ENCODE results near the gene ERCC6L.

The ERCC6L gene

GRCh38 chrX:72202792-72203401, 35.9 kb downstream of the ERCC6L start:
- H3K27ac ChIP-seq (ENCODE audit: low read depth, low read length): no peak overlapping the region
- H3K4me3 ChIP-seq (ENCODE audit: low read length): no peak overlapping the region
- peaks cover 22% of the 10 kb centered on the region for H3K36me3 ChIP-seq (ENCODE audit: control insufficient read depth, low read length)
- no peaks in the 10 kb centered on the region for H3K27me3 ChIP-seq (ENCODE audit: control insufficient read depth, low read length)
- TF ChIP-seq CTCF (IDR thresholded peaks at IDR 0.05; ENCODE audit: low read depth, low read length, poor library complexity, severe bottlenecking) (no peak), EZH2phosphoT487 (IDR thresholded peaks at IDR 0.05; ENCODE audit: borderline replicate concordance, low read length) (no peak)
- no peaks in the 10 kb centered on the region for H3K9me3 ChIP-seq (ENCODE audit: control insufficient read depth, insufficient read depth, low read length)
- no peaks in the 10 kb centered on the region for H3K4me1 ChIP-seq (ENCODE audit: control insufficient read depth, low read length)
- H3K79me2 ChIP-seq (ENCODE audit: control insufficient read depth, low read length): peaks cover 5% of the 10 kb centered on the region; the same call in 1 of the 2 replicates
- H4K20me1 ChIP-seq (ENCODE audit: control insufficient read depth, insufficient read depth, low read depth, low read length): no peaks in the 10 kb centered on the region
- no peak overlapping the region for H3K4me2 ChIP-seq (ENCODE audit: low read length)
- no peaks in the 10 kb centered on the region for H3F3A ChIP-seq (ENCODE audit: control insufficient read depth, insufficient read depth)
- no peaks in the 10 kb centered on the region for H3K9me2 ChIP-seq (replicated peaks; ENCODE audit: control insufficient read depth, low read length)

GRCh38 chrX:72201836-72202536, 36.8 kb downstream of the ERCC6L start:
- Histone ChIP-seq H3K4me1 (ENCODE audit: control insufficient read depth, low read length) (no peaks in the 10 kb centered on the region), H3K79me2 (ENCODE audit: control insufficient read depth, low read length) (peaks cover 1% of the 10 kb centered on the region; the same call in 1 of the 2 replicates), H3K9me2 (replicated peaks; ENCODE audit: control insufficient read depth, low read length) (no peaks in the 10 kb centered on the region), H3K9me3 (ENCODE audit: control insufficient read depth, insufficient read depth, low read length) (no peaks in the 10 kb centered on the region), H3K27me3 (ENCODE audit: control insufficient read depth, low read length) (no peaks in the 10 kb centered on the region), H3K4me2 (ENCODE audit: low read length) (no peak overlapping the region), H3F3A (ENCODE audit: control insufficient read depth, insufficient read depth) (no peaks in the 10 kb centered on the region), H3K36me3 (ENCODE audit: control insufficient read depth, low read length) (peaks cover 17% of the 10 kb centered on the region), H3K27ac (ENCODE audit: low read depth, low read length) (no peak overlapping the region), H3K4me3 (ENCODE audit: low read length) (no peak overlapping the region), H4K20me1 (ENCODE audit: control insufficient read depth, insufficient read depth, low read depth, low read length) (no peaks in the 10 kb centered on the region)
- TF ChIP-seq EZH2phosphoT487 (IDR thresholded peaks at IDR 0.05; ENCODE audit: borderline replicate concordance, low read length) (no peak), CTCF (IDR thresholded peaks at IDR 0.05; ENCODE audit: low read depth, low read length, poor library complexity, severe bottlenecking) (no peak)

GRCh38 chrX:72182924-72183323, 55.9 kb downstream of the ERCC6L start:
- H3K36me3 ChIP-seq (ENCODE audit: control insufficient read depth, low read length): no peaks in the 10 kb centered on the region
- TF ChIP-seq CTCF (IDR thresholded peaks at IDR 0.05; ENCODE audit: low read depth, low read length, poor library complexity, severe bottlenecking) (no peak), EZH2phosphoT487 (IDR thresholded peaks at IDR 0.05; ENCODE audit: borderline replicate concordance, low read length) (no peak)
- no peaks in the 10 kb centered on the region for H3K9me2 ChIP-seq (replicated peaks; ENCODE audit: control insufficient read depth, low read length)
- no peaks in the 10 kb centered on the region for H4K20me1 ChIP-seq (ENCODE audit: control insufficient read depth, insufficient read depth, low read depth, low read length)
- H3K4me2 ChIP-seq (ENCODE audit: low read length): peak overlapping the region; percentile 42
- H3K9me3 ChIP-seq (ENCODE audit: control insufficient read depth, insufficient read depth, low read length): no peaks in the 10 kb centered on the region
- H3K27me3 ChIP-seq (ENCODE audit: control insufficient read depth, low read length): no peaks in the 10 kb centered on the region
- H3K27ac ChIP-seq (ENCODE audit: low read depth, low read length): no peak overlapping the region
- H3K4me3 ChIP-seq (ENCODE audit: low read length): peak overlapping the region; percentile 91
- no peaks in the 10 kb centered on the region; the same call in 1 of the 2 replicates for H3F3A ChIP-seq (ENCODE audit: control insufficient read depth, insufficient read depth)
- peaks cover 17% of the 10 kb centered on the region for H3K4me1 ChIP-seq (ENCODE audit: control insufficient read depth, low read length)
- H3K79me2 ChIP-seq (ENCODE audit: control insufficient read depth, low read length): peaks cover 28% of the 10 kb centered on the region

Measured in DOHH2 (cell line).